HepG2 (cell line): Measurements from ENCODE around the gene FOXR2. TPM values are rescaled to one million over a fixed set of nuclear protein-coding genes. Genes with fewer than 3 reads are reported as not detected.

Source experiments
- ATAC-seq: fragments of 200-7000 bp; cut with Tn5 transposase; 3 replicates; pipeline ENCODE4 v1.9.1; 2020; ENCODE audit warnings: mild to moderate bottlenecking, moderate library complexity
- BruUV-seq: library from RNA; stranded (reverse); fragments of 400-500 nt; replicated peaks from 2 replicates; lab custom pipeline; 2021; lab: Mats Ljungman, UMichigan
- CTCF ChIA-PET: fragments of 300-600 bp; formaldehyde crosslinking; extraction: SDS; loops from one replicate; lab custom pipeline; 2021; ENCODE audit warnings: low total read pairs, inconsistent platforms, low intra/inter-chr PET ratio; lab: Yijun Ruan, JAX
- POLR2A ChIA-PET: fragments of 350-600 bp; sonication (Branson Sonifier 250); formaldehyde crosslinking; loops from one replicate; lab custom pipeline; 2020; ENCODE audit warnings: antibody characterized with exemption, inconsistent platforms; lab: Yijun Ruan, JAX
- DNase-seq: peaks from one replicate; pipeline ENCODE4 v3.0.0-alpha.2; 2015; ENCODE audit warnings: low spot score
- FAIRE-seq: peaks from 3 replicates; lab custom pipeline; 2011; peaks lifted over from hg19 to GRCh38; lab: Jason Lieb, UNC
- H2AFZ ChIP-seq: one replicate; pipeline ENCODE4 v1.6.1; 2011; ENCODE audit warnings: low read length, inconsistent platforms
- H3K27ac ChIP-seq: fragments of 300-600 bp; 3 replicates; pipeline ENCODE4 v1.8.0; 2011; ENCODE audit warnings: mixed run types, mild to moderate bottlenecking, mixed read lengths, low read length, inconsistent platforms; ENCODE audit not compliant: insufficient read depth; ENCODE audit errors: extremely low read length
- H3K27me3 ChIP-seq, 2 experiments: fragments of 200-600 bp in 1 of 2; 2 replicates in 1 of 2; 3 replicates in 1 of 2; pipeline versions ENCODE4 v1.6.0 to v1.8.0; 2011; ENCODE audit warnings: low read length in 2 of 2, mild to moderate bottlenecking in 2 of 2, moderate library complexity in 2 of 2, inconsistent platforms in 1 of 2; ENCODE audit not compliant: insufficient read depth in 2 of 2, control insufficient read depth in 1 of 2
- H3K36me3 ChIP-seq, 2 experiments: fragments of 200-600 bp in 1 of 2; replicated peaks in 1 of 2; 2 replicates in 1 of 2; 3 replicates in 1 of 2; pipeline versions ENCODE4 v1.5.1 to v1.8.0; 2011; ENCODE audit warnings: low read length in 2 of 2, inconsistent platforms in 1 of 2; ENCODE audit not compliant: insufficient read depth in 2 of 2, control insufficient read depth in 1 of 2
- H3K4me1 ChIP-seq: 2 replicates; pipeline ENCODE4 v1.5.1; 2012; ENCODE audit warnings: low read length, inconsistent platforms; ENCODE audit not compliant: insufficient read depth
- H3K4me2 ChIP-seq: 2 replicates; pipeline ENCODE4 v1.6.0; 2011; ENCODE audit warnings: low read depth, low read length, inconsistent platforms
- H3K4me3 ChIP-seq, 3 experiments: fragments of 200-600 bp in 1 of 3; sonication (generic), shearing (Covaris generic) in 1 of 3; replicated peaks in 1 of 3; 2 replicates each; pipeline ENCODE4 v1.5.1; 2011 to 2016; ENCODE audit warnings: low read length in 3 of 3, inconsistent platforms in 2 of 3, low read depth in 2 of 3, mild to moderate bottlenecking in 2 of 3, control low read depth in 1 of 3, mixed read lengths in 1 of 3; ENCODE audit not compliant: insufficient read depth in 1 of 3
- H3K79me2 ChIP-seq: one replicate; pipeline ENCODE4 v1.6.1; 2011; ENCODE audit warnings: low read length, inconsistent platforms; ENCODE audit not compliant: insufficient read depth
- H3K9ac ChIP-seq: 2 replicates; pipeline ENCODE4 v1.6.0; 2011; ENCODE audit warnings: mild to moderate bottlenecking, low read depth, low read length, inconsistent platforms; ENCODE audit not compliant: insufficient read depth
- H3K9me3 ChIP-seq: 2 replicates; pipeline ENCODE4 v1.5.1; 2012; ENCODE audit warnings: mild to moderate bottlenecking, low read length
- H4K20me1 ChIP-seq: 2 replicates; pipeline ENCODE4 v1.6.0; 2011; ENCODE audit warnings: inconsistent platforms, mild to moderate bottlenecking, low read length, moderate library complexity; ENCODE audit not compliant: insufficient read depth
- CEBPB ChIP-seq: IDR thresholded peaks from 2 replicates; pipeline ENCODE4 v1.6.1; 2011; ENCODE audit warnings: low read depth, low read length, improper control_type of control experiment, borderline replicate concordance
- EZH2 ChIP-seq: conservative IDR thresholded peaks from 2 replicates; pipeline ENCODE4 v1.6.1; 2012; ENCODE audit warnings: mild to moderate bottlenecking, low read depth, low read length, moderate library complexity
- MAFF ChIP-seq: IDR thresholded peaks from 2 replicates; pipeline ENCODE4 v1.6.1; 2011; ENCODE audit warnings: low read depth, low read length, improper control_type of control experiment
- MAFK ChIP-seq, 2 experiments: IDR thresholded peaks in 1 of 2; conservative IDR thresholded peaks in 1 of 2; 2 replicates each; pipeline ENCODE4 v1.6.1; 2011; ENCODE audit warnings: improper control_type of control experiment in 2 of 2, low read length in 2 of 2
- NFIC ChIP-seq: IDR thresholded peaks from 2 replicates; pipeline ENCODE4 v1.6.1; 2012; ENCODE audit warnings: mild to moderate bottlenecking, low read length, inconsistent platforms
- NR2F6 ChIP-seq, 2 experiments: IDR thresholded peaks; 2 replicates each; pipeline ENCODE4 v1.6.1; 2016; ENCODE audit warnings: antibody characterized with exemption in 1 of 2, mild to moderate bottlenecking in 1 of 2
- SAFB2 ChIP-seq: sonication (generic); formaldehyde crosslinking; IDR thresholded peaks from 2 replicates; pipeline ENCODE4 v1.5.1; 2020; ENCODE audit warnings: missing genetic modification reagents, low read depth, mild to moderate bottlenecking, borderline replicate concordance
- ZNF34 ChIP-seq: sonication (generic); formaldehyde crosslinking; IDR thresholded peaks from 2 replicates; pipeline ENCODE4 v1.4.0; 2020; ENCODE audit warnings: mild to moderate bottlenecking, missing genetic modification reagents, borderline replicate concordance
- ZNF562 ChIP-seq: sonication (generic); formaldehyde crosslinking; IDR thresholded peaks from 2 replicates; pipeline ENCODE4 v1.8.0; 2022; ENCODE audit warnings: missing genetic modification reagents, borderline replicate concordance
- ZNF766 ChIP-seq: sonication (generic); formaldehyde crosslinking; IDR thresholded peaks from 2 replicates; pipeline ENCODE4 v1.5.0; 2020; ENCODE audit warnings: missing genetic modification reagents, borderline replicate concordance
- WGBS: methylation state at CpG from one replicate; pipeline ENCODE4 v1.1.6; 2017; ENCODE audit warnings: low lambda C conversion rate; 5-methylcytosine and 5-hydroxymethylcytosine counted together
- in situ Hi-C: cut with HindIII; loops from 2 replicates; pipeline ENCODE4 v1.10.0; 2017; ENCODE audit warnings: low pct_unique_long_range_greater_than_20kb; ENCODE audit not compliant: extremely low pct_ligation_motif_present
- intact Hi-C: fragments of 100-400 bp; cut with micrococcal nuclease; formaldehyde crosslinking; loops from one replicate; pipeline ENCODE4 v1.10.0; 2022; ENCODE audit not compliant: unreplicated experiment
- polyA plus RNA-seq, 8 experiments: library from polyadenylated mRNA; depleted of rRNA in 3 of 8; stranded (reverse) in 7 of 8; unstranded in 1 of 8; fragments of >200 nt; fragmentation: Illumina TruSeq in 4 of 8; extraction: Trizol in 4 of 8; gene quantifications; 2 replicates each; pipeline versions ENCODE4 v1.2.1 to v1.2.3, GENCODE V29; 2011 to 2016; ENCODE audit warnings: low read depth in 4 of 8, missing spikeins in 1 of 8, mixed read lengths in 1 of 8; ENCODE audit not compliant: insufficient read depth in 1 of 8
- total RNA-seq, 5 experiments: library from RNA; depleted of rRNA; stranded (reverse); fragments of >200 nt; fragmentation: Illumina TruSeq; extraction: Trizol; gene quantifications; 2 replicates each; pipeline ENCODE4 v1.2.3, GENCODE V29; 2016; ENCODE audit warnings: low read depth in 1 of 5
- TF ChIP-seq, protein P1 (sequence below): sonication (generic); formaldehyde crosslinking; IDR thresholded peaks from 2 replicates; pipeline ENCODE4 v1.4.0; 2020; ENCODE audit warnings: missing genetic modification reagents, borderline replicate concordance

FOXR2 gene
- total and polyA plus RNA-seq, 2 of the 13 experiments (the other 11 are each of a cell fraction or from before 2014, with no cell fraction given): not detected

DNA sequence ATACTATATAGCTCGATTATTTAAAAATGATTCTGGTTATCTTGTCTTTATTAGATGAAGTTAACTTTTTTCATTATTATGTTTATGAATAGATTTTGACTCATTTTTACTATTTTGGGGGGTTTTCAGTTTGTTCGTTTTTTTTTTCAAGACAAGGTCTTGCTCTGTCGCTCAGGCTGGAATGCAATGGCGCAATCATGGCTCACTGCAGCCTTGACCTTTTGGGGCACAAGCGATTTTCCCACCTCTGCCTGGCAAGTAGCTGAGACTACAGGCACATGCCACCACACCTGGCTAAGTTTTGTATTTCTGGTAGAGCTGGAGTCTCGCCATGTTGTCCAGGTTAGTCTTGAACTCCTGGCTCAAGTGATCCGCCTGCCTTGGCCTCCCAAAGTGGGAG, 24.9 kb upstream of the FOXR2 start (continued):
- TF ChIP-seq ZNF34: no peak
- TF ChIP-seq SAFB2 (CRISPR knock-in tag): no peak
- TF ChIP-seq ZNF766: no peak
- no peak for TF ChIP-seq ZNF562
- no peak for TF ChIP-seq EZH2
- TF ChIP-seq NR2F6 (IDR thresholded peaks at IDR 0.05): peak; percentile 74
- TF ChIP-seq NR2F6 (CRISPR knock-in tag; IDR thresholded peaks at IDR 0.05): peak; percentile 81
- peak; percentile 35; the same call in 1 of the 2 replicates for TF ChIP-seq CEBPB
- no peak for TF ChIP-seq NFIC

DNA sequence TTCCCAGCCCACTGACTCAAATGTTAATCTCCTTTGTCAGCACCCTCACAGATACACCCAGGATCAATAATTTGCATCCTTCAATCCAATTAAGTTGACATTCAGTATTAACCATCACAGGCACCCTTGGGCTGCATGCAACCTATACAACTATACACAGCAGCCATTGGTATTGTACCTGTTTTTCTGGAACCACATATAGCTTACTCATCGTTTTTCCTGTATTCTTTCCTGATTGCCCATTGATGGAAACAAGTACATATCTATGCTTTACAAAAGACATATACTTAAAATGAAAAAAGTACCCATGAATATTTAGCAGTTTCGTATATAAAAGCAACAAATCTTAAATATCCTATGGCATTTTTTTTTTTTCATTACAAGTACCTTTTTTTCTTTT, 3.7 kb upstream of the FOXR2 start:
- Histone ChIP-seq H3K79me2 (no peaks in the 10 kb centered on the region), H2AFZ (no peak overlapping the region), H3K9me3 (no peaks in the 10 kb centered on the region), H3K4me2 (no peak overlapping the region)
- ATAC-seq (no peak), DNase-seq (no peak)
- 33% methylated on average over 2 of the region's 2 CpGs for WGBS
- TF ChIP-seq MAFK (conservative IDR thresholded peaks at IDR 0.05 in 1 of 2, IDR thresholded peaks at IDR 0.05 in 1 of 2; ENCODE audit: low read length in 2 of 2): peak in 1 of 2 experiments; percentile 55; a peak in 2 of 4 replicates
- TF ChIP-seq, protein P1, sequence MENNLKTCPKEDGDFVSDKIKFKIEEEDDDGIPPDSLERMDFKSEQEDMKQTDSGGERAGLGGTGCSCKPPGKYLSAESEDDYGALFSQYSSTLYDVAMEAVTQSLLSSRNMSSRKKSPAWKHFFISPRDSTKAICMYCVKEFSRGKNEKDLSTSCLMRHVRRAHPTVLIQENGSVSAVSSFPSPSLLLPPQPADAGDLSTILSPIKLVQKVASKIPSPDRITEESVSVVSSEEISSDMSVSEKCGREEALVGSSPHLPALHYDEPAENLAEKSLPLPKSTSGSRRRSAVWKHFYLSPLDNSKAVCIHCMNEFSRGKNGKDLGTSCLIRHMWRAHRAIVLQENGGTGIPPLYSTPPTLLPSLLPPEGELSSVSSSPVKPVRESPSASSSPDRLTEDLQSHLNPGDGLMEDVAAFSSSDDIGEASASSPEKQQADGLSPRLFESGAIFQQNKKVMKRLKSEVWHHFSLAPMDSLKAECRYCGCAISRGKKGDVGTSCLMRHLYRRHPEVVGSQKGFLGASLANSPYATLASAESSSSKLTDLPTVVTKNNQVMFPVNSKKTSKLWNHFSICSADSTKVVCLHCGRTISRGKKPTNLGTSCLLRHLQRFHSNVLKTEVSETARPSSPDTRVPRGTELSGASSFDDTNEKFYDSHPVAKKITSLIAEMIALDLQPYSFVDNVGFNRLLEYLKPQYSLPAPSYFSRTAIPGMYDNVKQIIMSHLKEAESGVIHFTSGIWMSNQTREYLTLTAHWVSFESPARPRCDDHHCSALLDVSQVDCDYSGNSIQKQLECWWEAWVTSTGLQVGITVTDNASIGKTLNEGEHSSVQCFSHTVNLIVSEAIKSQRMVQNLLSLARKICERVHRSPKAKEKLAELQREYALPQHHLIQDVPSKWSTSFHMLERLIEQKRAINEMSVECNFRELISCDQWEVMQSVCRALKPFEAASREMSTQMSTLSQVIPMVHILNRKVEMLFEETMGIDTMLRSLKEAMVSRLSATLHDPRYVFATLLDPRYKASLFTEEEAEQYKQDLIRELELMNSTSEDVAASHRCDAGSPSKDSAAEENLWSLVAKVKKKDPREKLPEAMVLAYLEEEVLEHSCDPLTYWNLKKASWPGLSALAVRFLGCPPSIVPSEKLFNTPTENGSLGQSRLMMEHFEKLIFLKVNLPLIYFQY (CRISPR knock-in tag): no peak
- peak; percentile 33; the same call in 1 of the 2 replicates for TF ChIP-seq MAFF
- TF ChIP-seq, all 625 proteins: peak for 2
- no peak for FAIRE-seq
- Histone ChIP-seq H3K4me3 (no peak overlapping the region), H3K36me3 (no peaks in the 10 kb centered on the region), H3K4me1 (no peaks in the 10 kb centered on the region), H3K27me3 (no peaks in the 10 kb centered on the region), H4K20me1 (no peaks in the 10 kb centered on the region), H3K9ac (no peak overlapping the region), H3K27ac (no peak overlapping the region)
- ChIA-PET CTCF (no interaction called here), POLR2A (no interaction called here)
- in situ Hi-C loops: no loop called here
- BruUV-seq: no TSS peak
- intact Hi-C loops: no loop called here
